GM19372 (cell line): Measurements from ENCODE around the gene BCL2.

Source experiments
- ATAC-seq: cut with Tn5 transposase; IDR thresholded peaks from one replicate; pipeline ENCODE4 v1.9.1; 2021; ENCODE audit warnings: mild to moderate bottlenecking, low read depth, moderate library complexity; ENCODE audit not compliant: unreplicated experiment

The BCL2 gene

DNA sequence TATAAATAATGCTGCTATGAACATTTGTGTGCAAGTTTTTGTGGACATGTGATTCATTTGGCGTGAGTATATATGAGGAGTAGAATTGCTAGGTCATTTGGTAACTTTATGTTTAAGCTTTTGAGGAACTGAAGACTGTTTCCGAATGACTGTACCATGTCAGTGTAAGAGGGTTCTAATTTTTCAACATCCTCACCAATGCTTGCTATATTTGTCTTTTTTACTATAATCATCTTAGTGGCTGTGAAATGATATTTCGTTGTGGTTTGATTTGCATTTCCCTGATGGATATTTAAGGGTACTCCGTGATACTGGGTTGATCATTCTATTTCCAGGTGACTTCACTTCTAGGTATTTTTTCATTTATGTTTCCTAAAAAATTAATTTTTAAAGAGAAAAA is 241.1 kb downstream of the BCL2 start:
- peak; percentile 85 for ATAC-seq

DNA sequence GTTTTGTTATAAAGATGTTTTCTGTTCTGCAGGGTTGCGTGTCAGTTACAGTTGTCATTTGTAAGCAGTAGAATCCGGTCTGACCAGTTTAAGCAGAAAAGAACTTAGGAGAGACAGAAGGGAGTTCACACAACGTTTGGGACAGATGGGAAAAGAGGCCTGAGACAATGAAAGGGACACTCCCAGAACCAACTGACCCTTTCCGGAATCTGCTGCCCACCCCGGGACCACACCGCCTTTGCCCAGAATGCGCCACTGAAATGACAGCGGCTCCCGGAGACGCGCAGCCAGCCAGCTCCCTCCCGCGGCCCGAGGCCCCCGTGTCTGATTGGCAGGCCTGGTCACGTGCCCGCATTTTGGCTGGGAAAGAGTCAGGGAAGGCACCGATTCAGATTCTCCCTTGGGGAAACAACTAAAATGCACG is 244.6 kb downstream of the BCL2 start:
- ATAC-seq: peak; percentile 45

DNA sequence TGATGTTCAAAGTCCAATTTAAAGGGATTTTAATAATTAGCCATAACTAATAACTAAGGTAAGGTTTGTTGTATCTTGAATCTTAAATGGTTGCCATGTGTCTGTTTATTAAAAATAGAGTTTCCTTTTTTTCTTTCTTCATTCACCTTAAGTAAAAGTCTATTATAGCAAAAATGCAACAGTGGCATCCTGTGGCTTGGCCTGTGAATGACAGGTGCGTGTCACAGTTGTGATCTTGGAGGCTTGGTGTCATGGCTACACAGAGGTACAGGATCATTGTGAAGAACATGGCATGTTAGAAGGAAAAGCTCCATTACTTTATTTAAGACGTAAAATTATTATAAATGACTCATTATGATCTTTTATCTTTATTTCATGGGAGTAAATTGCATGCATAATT is 246.1 kb downstream of the BCL2 start:
- no peak for ATAC-seq
